GM10248 (cell line): Measurements from ENCODE around the gene EYA4.

Experiments used
- CTCF ChIA-PET: fragments of 300-600 bp; sonication (Branson Sonifier 250); formaldehyde crosslinking; extraction: SDS; loops from one replicate; lab custom pipeline; 2021; ENCODE audit warnings: antibody characterized with exemption; lab: Yijun Ruan, JAX
- POLR2A ChIA-PET: fragments of 350-650 bp; sonication (Branson Sonifier 250); formaldehyde crosslinking; extraction: SDS; loops from one replicate; lab custom pipeline; 2020; ENCODE audit warnings: antibody characterized with exemption; lab: Yijun Ruan, JAX
- DNase-seq: peaks from one replicate; pipeline ENCODE4 v3.0.0; 2012; ENCODE audit errors: extremely low spot score
- CTCF ChIP-seq: IDR thresholded peaks from 2 replicates; pipeline ENCODE4 v1.5.1; 2012; ENCODE audit warnings: mild to moderate bottlenecking, low read depth; ENCODE audit errors: extremely low read depth, missing control alignments, control extremely low read depth

The EYA4 gene

GRCh38 chr6:133408132-133408531 is 167.0 kb downstream of the EYA4 start:
- ChIA-PET CTCF (interaction anchor here (0.9 kb wide), 1 partner anchor 15 kb away, joined by 4 read pairs; no protein-coding TSS in a partner anchor), POLR2A (no interaction called here)
- TF ChIP-seq CTCF = no peak
- no peak for DNase-seq

- TF ChIP-seq CTCF = no peak
- no peak for DNase-seq
- ChIA-PET POLR2A (no interaction called here), CTCF (no interaction called here)
These were observed 167.4 kb downstream of the EYA4 start for GRCh38 chr6:133408543-133408942.

GRCh38 chr6:133410638-133411435 is 169.7 kb downstream of the EYA4 start:
- ChIA-PET POLR2A (no interaction called here), CTCF (no interaction called here)
- DNase-seq = no peak
- no peak for TF ChIP-seq CTCF

GRCh38 chr6:133411757-133412156 is 170.6 kb downstream of the EYA4 start:
- DNase-seq = no peak
- ChIA-PET POLR2A (no interaction called here), CTCF (no interaction called here)
- TF ChIP-seq CTCF = no peak

GRCh38 chr6:133415262-133415661 is 174.1 kb downstream of the EYA4 start:
- POLR2A ChIA-PET = no interaction called here
- no peak for DNase-seq
- CTCF ChIA-PET = no interaction called here
- no peak for TF ChIP-seq CTCF

- CTCF ChIA-PET = no interaction called here
- POLR2A ChIA-PET = no interaction called here
- TF ChIP-seq CTCF = no peak
- no peak for DNase-seq
These were observed 177.0 kb downstream of the EYA4 start for GRCh38 chr6:133418108-133418507.
